HG02973 (cell line): ENCODE results near the gene FRMD3.

Experiments
- ATAC-seq: cut with Tn5 transposase; IDR thresholded peaks from one replicate; pipeline ENCODE4 v1.9.1; 2021; ENCODE audit warnings: moderate library complexity; ENCODE audit not compliant: unreplicated experiment

Gene FRMD3

GRCh38 chr9:83538172-83538889 is at the start of gene FRMD3:
FRMD3 (minus strand) TSS chr9:83538401; CDS start chr9:83538231, 170 bp downstream.
- peak; percentile 70 for ATAC-seq

GRCh38 chr9:83584995-83585394 is 46.8 kb upstream of the FRMD3 start:
- no peak for ATAC-seq

GRCh38 chr9:83583151-83584014 is 45.2 kb upstream of the FRMD3 start:
- ATAC-seq = peak; percentile 88

GRCh38 chr9:83582029-83582428 is 43.8 kb upstream of the FRMD3 start:
- no peak for ATAC-seq

DNA sequence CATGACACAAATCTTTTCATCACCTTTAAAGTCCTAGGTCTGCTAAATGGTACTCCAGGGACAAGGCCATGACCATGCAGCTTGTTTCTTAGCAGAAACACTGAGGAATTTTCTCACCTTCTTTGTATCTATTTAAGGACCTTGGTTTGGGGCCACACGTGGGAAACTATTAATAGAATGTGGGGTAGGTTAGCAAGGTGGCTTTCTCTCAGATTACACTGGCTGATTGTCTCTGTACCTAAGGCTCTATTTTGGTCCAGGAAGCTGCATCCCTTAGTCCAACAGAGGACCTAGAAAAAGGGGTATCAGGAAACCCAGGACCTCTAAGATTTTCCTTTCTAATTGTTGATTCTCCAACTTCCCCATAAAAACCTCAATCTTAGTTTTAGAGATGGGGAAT is 36.3 kb upstream of the FRMD3 start:
- no peak for ATAC-seq

- ATAC-seq = no peak
These were observed 34.3 kb upstream of the FRMD3 start for GRCh38 chr9:83572524-83572923.

DNA sequence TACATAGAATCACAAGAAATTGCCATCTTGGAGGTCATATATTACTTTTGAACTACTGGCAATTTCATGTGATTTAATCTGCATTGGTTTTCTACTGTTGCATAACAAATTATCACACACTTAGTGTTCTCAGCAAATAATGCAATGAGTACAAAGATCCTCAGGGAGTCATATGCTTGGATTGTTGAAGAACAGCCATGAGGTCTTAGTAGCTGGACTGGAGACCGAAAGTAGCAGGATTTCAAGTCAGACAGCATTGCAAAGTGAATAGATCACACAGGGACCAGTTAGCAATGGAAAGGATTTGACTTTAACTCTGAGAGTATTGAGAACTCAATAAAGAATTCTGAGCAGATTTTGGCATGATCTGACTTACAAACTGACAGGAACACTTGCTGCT is 32.2 kb upstream of the FRMD3 start:
- no peak for ATAC-seq

GRCh38 chr9:83569326-83569725 is 31.1 kb upstream of the FRMD3 start:
- ATAC-seq = peak; percentile 55

DNA sequence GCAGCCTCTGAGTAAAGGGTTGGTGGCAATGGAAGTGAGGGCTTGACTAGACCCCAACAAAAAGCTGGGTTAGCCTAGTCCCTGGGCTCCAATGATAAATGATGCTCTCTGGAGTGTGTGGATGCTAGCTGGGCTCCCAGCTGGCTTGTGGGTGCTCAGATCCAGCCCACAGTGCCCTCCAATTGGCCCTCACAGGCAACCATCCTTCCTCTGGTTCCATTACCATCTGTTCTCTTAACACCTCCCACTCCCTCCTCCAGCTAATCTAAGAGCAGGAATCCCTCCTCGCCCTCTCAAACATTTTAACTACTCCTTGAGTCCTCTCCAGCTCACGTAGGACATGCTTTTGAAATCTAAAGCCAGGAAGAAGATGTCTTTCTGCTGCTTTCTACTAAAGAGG is 25.2 kb upstream of the FRMD3 start:
- no peak for ATAC-seq

DNA sequence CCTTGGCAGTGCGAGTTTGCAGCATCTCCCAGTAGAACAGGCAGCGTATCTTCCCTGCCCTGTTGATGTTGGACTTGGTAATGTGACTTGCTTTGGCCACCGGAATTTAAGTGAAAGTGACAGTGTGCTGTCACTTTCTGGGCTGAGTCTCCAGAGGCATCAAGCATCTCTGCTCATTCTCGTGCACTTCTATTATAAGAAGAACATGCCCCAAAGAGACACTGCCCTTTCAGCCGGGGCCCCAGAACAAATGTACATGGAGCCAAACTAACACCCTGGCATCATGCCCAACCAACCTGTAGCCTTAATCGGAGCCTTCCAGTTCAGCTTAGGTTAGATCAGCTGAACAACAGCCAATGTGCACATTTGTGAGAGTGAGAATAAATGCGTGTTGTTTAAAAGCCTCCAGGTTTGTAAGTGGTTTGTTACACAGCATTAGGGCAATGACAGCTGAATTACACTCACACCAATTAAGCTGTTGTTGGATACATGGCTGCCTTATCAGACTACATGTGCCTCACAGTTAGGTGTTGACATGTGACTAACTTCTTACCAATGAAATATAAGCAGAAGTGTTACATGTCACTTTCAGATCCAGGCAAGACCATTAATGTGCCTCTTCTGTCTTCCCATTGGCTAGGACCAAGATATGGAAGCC is 22.1 kb upstream of the FRMD3 start:
- ATAC-seq = no peak

DNA sequence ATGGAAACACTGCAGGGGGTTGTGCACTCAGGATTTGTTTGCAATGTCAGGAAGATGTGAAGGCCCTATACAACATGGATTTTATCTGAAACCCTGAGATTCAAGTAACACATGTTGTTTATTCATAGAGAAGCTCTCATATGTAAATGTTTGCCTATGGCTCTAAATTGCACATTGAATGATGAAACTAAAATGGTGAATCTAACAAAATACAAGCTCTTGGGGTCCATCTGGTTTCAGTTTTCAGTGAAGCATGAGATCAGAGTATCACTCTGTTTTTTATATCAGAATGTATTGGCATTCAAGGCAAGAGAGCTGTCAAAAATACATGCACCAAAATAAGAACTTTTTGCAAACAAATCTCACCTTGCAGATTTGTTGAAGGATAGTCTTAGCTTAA is 19.6 kb upstream of the FRMD3 start:
- no peak for ATAC-seq

- no peak for ATAC-seq
These were observed 19.1 kb upstream of the FRMD3 start for GRCh38 chr9:83557317-83557716.

GRCh38 chr9:83554278-83554677 is 16.1 kb upstream of the FRMD3 start:
- no peak for ATAC-seq

- peak; percentile 97 for ATAC-seq
These were observed 5.9 kb upstream of the FRMD3 start for GRCh38 chr9:83544002-83544698.

DNA sequence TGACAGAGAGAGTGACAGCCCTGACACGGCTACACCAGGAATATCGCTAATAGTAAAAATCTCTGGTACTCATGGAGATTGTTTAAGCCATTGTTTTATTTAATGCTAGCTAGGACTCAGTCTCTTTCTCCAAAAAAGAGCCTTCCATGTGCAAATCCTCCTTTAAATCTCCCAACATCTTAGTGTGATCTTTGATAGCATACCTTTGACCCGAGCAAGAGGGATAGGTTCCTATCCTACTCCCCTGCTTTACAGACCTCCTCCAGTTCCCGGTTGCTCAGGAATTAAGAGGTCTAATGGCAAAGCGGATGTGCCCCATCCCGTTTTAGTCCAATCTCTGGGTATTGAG is 663 bp upstream of the FRMD3 start:
- no peak for ATAC-seq

- ATAC-seq = no peak
These were observed 650 bp downstream of the FRMD3 start for GRCh38 chr9:83537331-83538171.

GRCh38 chr9:83536332-83536731 is 1.9 kb downstream of the FRMD3 start:
- no peak for ATAC-seq

- no peak for ATAC-seq
These were observed 2.5 kb downstream of the FRMD3 start for GRCh38 chr9:83535736-83536135.

GRCh38 chr9:83533296-83533695 is 4.9 kb downstream of the FRMD3 start:
- no peak for ATAC-seq

DNA sequence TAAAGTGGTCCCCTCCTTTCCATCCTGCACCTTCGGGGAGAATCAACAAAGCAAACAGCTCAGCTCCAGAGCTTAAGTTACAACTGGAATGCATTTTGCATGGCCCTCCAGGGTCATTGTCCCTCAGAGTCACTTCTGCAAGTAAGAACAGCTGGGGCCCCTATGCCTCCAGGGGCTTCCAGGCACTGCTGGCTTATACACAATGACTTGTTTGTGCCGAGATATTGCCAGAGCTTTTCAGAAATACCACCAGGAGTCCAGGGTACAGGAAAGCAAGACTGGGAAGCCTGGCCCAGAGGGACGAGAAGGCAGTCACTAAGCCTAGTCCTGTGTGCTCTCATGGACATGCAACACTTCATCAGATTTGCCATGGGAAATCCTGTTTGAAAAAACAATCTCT is 11.3 kb downstream of the FRMD3 start:
- no peak for ATAC-seq
